ENCODE data around the gene GSG1L. TPM values are rescaled to one million over a fixed set of nuclear protein-coding genes. Genes with fewer than 3 reads are reported as not detected.

The GSG1L gene
- total and polyA plus RNA-seq, 9 of the 15 experiments (the other 6 are each of a cell fraction or from before 2014, with no cell fraction given), result not detected

DNA sequence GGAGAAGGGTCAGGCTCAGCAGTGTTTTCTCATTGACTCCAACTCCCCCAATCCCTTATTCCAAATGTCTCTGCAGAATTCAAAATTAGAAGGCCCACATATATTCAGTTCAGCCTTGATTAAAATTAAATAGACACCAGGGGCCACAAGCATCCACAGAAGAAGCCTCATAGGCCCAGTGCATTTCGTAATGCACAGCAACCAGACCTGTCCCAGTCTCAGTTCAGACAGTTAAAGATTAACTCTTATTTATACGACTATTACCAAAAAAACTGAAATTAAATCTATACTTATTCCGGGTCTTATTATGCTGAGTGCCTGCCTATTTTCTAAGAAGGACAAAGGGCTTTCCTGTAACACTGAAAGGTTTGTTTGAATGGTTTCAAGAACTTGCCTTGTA is 41.8 kb upstream of the GSG1L start (continued):
- TF ChIP-seq, protein P1, sequence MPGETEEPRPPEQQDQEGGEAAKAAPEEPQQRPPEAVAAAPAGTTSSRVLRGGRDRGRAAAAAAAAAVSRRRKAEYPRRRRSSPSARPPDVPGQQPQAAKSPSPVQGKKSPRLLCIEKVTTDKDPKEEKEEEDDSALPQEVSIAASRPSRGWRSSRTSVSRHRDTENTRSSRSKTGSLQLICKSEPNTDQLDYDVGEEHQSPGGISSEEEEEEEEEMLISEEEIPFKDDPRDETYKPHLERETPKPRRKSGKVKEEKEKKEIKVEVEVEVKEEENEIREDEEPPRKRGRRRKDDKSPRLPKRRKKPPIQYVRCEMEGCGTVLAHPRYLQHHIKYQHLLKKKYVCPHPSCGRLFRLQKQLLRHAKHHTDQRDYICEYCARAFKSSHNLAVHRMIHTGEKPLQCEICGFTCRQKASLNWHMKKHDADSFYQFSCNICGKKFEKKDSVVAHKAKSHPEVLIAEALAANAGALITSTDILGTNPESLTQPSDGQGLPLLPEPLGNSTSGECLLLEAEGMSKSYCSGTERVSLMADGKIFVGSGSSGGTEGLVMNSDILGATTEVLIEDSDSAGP (CRISPR knock-in tag; IDR thresholded peaks at IDR 0.05), result no peak
- TF ChIP-seq ZNF23 (CRISPR knock-in tag; IDR thresholded peaks at IDR 0.05) (no peak), RBFOX2 (IDR thresholded peaks at IDR 0.05; ENCODE audit: low read depth, low read length) (no peak), HDAC8 (tag; IDR thresholded peaks at IDR 0.05) (no peak), TCF7 (IDR thresholded peaks at IDR 0.05; ENCODE audit: borderline replicate concordance) (no peak), TRIM28 (IDR thresholded peaks at IDR 0.05) (no peak)
- TF ChIP-seq, protein P2, sequence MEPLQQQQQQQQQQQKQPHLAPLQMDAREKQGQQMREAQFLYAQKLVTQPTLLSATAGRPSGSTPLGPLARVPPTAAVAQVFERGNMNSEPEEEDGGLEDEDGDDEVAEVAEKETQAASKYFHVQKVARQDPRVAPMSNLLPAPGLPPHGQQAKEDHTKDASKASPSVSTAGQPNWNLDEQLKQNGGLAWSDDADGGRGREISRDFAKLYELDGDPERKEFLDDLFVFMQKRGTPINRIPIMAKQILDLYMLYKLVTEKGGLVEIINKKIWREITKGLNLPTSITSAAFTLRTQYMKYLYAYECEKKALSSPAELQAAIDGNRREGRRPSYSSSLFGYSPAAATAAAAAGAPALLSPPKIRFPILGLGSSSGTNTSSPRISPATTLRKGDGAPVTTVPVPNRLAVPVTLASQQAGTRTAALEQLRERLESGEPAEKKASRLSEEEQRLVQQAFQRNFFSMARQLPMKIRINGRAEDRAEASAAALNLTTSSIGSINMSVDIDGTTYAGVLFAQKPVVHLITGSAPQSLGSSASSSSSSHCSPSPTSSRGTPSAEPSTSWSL (CRISPR knock-in tag; IDR thresholded peaks at IDR 0.05; ENCODE audit: borderline replicate concordance), result no peak
- TF ChIP-seq, protein P3, sequence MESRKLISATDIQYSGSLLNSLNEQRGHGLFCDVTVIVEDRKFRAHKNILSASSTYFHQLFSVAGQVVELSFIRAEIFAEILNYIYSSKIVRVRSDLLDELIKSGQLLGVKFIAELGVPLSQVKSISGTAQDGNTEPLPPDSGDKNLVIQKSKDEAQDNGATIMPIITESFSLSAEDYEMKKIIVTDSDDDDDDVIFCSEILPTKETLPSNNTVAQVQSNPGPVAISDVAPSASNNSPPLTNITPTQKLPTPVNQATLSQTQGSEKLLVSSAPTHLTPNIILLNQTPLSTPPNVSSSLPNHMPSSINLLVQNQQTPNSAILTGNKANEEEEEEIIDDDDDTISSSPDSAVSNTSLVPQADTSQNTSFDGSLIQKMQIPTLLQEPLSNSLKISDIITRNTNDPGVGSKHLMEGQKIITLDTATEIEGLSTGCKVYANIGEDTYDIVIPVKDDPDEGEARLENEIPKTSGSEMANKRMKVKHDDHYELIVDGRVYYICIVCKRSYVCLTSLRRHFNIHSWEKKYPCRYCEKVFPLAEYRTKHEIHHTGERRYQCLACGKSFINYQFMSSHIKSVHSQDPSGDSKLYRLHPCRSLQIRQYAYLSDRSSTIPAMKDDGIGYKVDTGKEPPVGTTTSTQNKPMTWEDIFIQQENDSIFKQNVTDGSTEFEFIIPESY (CRISPR knock-in tag; IDR thresholded peaks at IDR 0.05), result no peak
- TF ChIP-seq, protein P4, sequence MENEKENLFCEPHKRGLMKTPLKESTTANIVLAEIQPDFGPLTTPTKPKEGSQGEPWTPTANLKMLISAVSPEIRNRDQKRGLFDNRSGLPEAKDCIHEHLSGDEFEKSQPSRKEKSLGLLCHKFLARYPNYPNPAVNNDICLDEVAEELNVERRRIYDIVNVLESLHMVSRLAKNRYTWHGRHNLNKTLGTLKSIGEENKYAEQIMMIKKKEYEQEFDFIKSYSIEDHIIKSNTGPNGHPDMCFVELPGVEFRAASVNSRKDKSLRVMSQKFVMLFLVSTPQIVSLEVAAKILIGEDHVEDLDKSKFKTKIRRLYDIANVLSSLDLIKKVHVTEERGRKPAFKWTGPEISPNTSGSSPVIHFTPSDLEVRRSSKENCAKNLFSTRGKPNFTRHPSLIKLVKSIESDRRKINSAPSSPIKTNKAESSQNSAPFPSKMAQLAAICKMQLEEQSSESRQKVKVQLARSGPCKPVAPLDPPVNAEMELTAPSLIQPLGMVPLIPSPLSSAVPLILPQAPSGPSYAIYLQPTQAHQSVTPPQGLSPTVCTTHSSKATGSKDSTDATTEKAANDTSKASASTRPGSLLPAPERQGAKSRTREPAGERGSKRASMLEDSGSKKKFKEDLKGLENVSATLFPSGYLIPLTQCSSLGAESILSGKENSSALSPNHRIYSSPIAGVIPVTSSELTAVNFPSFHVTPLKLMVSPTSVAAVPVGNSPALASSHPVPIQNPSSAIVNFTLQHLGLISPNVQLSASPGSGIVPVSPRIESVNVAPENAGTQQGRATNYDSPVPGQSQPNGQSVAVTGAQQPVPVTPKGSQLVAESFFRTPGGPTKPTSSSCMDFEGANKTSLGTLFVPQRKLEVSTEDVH (IDR thresholded peaks at IDR 0.05; ENCODE audit: low read depth, partially characterized antibody), result no peak

All from K562 (cell line).